AG04449 (cell line): ENCODE data around the gene PASK.

Experiments
- CTCF ChIA-PET: fragments of 350-600 bp; formaldehyde crosslinking; extraction: SDS; loops from one replicate; lab custom pipeline; 2021; ENCODE audit warnings: antibody characterized with exemption; lab: Yijun Ruan, JAX
- POLR2A ChIA-PET: fragments of 400-600, 350-600 bp; formaldehyde crosslinking; extraction: SDS; loops from one replicate; lab custom pipeline; 2020; ENCODE audit warnings: antibody characterized with exemption, inconsistent platforms; lab: Yijun Ruan, JAX
- DNase-seq: peaks from one replicate; pipeline ENCODE4 v3.0.0-alpha.2; 2010; ENCODE audit warnings: low read depth, low spot score
- H3K4me3 ChIP-seq: 2 replicates; pipeline ENCODE4 v1.5.1; 2011; ENCODE audit warnings: low read depth, mild to moderate bottlenecking, control low read depth, low read length
- TF ChIP-seq, protein P1 (sequence below): IDR thresholded peaks from one replicate; pipeline ENCODE4 v1.5.1; 2011; ENCODE audit warnings: mild to moderate bottlenecking, moderate library complexity, low read length, control low read depth, inconsistent platforms; ENCODE audit not compliant: insufficient read depth; ENCODE audit errors: missing control alignments

Gene PASK

GRCh38 chr2:241139531-241140444, 9.5 kb downstream of the PASK start:
- DNase-seq: no peak
- POLR2A ChIA-PET: no interaction called here
- TF ChIP-seq, protein P1, sequence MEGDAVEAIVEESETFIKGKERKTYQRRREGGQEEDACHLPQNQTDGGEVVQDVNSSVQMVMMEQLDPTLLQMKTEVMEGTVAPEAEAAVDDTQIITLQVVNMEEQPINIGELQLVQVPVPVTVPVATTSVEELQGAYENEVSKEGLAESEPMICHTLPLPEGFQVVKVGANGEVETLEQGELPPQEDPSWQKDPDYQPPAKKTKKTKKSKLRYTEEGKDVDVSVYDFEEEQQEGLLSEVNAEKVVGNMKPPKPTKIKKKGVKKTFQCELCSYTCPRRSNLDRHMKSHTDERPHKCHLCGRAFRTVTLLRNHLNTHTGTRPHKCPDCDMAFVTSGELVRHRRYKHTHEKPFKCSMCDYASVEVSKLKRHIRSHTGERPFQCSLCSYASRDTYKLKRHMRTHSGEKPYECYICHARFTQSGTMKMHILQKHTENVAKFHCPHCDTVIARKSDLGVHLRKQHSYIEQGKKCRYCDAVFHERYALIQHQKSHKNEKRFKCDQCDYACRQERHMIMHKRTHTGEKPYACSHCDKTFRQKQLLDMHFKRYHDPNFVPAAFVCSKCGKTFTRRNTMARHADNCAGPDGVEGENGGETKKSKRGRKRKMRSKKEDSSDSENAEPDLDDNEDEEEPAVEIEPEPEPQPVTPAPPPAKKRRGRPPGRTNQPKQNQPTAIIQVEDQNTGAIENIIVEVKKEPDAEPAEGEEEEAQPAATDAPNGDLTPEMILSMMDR: no peak
- CTCF ChIA-PET: interaction anchor here (1.2 kb wide), 1 partner anchor 61 kb away, joined by 3 read pairs; no protein-coding TSS in a partner anchor
- H3K4me3 ChIP-seq: no peak overlapping the region

GRCh38 chr2:241138471-241138870, 10.8 kb downstream of the PASK start:
- no peak for DNase-seq
- no peak overlapping the region for H3K4me3 ChIP-seq
- POLR2A ChIA-PET: no interaction called here
- TF ChIP-seq, protein P1: no peak
- CTCF ChIA-PET: no interaction called here

DNA sequence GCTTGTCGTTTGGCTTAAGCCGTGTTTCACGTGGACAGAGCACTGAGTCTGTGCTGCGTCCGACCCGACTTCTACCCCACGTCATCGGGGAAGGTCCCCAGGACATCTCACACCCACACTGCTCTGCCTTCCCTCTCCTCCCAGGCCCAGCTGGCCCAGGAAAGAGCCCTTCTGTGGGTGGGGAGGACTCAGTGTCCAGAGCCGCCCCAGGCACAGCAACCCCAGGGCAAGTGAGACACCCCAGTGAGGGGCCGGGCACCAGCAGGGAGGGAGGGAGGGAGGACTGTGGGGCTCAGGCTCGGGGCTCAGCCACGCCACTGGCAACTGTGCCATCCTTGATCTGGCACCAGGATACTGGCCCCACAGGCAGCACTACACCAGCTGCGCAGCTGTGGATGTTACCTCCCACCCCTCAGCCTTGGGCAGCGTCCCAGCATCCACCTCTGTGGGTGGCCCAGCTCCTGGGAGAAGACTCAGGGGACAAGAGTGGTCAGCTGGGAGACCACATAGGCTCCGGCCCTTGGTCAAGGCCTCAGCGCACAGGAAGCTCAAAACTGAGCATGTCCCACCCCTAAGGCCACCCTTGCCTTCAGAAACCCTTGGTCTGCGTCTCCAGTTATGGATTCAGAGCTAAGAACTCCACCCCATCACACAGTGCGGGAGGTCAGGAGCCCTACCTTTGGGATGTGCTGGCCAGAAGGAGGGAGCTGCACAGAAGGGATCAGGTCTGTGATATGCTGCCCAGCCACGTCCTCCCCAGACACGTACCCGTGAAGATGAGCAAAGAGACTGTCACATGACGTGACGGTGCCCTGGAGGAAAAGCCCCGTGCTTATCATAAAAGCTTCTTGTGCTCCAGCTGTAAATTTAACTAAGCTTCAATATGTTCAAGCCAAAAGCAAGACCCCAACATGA, 11.7 kb downstream of the PASK start:
- TF ChIP-seq, protein P1: no peak
- ChIA-PET POLR2A (no interaction called here), CTCF (interaction anchor here (0.9 kb wide), 1 partner anchor 11 kb away, joined by 3 read pairs; no protein-coding TSS in a partner anchor)
- no peak for DNase-seq
- H3K4me3 ChIP-seq: no peak overlapping the region

DNA sequence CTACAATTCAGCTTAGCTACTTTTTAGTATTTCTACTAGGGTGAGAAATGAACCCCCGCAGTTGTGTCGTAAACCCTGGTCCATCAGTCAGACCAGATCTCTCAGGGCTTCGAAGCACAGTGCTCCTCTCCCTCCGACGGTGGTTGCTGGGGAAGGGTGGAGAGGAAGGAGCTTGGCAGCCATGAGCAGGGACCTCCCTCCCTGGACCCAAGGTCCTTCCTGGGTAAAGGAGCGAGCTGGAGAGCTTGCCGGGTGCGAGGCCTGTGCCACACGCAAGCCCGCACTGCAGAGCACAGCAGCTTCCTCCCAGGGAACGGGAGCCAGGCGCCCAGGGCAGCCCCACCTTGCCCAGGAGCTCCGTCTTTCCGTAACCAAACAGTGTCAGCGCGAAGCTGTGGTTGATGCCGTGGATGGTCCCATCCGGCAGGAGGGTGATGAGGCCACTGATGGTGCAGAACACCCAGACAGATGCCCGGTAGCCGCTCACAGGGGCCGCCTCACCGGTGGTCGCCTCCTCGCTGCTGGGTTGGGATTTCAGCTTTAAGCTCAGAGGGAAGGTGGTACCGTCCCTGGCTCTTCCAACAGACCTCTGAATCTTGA, 12.5 kb downstream of the PASK start:
- CTCF ChIA-PET: no interaction called here
- DNase-seq: no peak
- no peak overlapping the region for H3K4me3 ChIP-seq
- TF ChIP-seq, protein P1: no peak
- POLR2A ChIA-PET: no interaction called here

DNA sequence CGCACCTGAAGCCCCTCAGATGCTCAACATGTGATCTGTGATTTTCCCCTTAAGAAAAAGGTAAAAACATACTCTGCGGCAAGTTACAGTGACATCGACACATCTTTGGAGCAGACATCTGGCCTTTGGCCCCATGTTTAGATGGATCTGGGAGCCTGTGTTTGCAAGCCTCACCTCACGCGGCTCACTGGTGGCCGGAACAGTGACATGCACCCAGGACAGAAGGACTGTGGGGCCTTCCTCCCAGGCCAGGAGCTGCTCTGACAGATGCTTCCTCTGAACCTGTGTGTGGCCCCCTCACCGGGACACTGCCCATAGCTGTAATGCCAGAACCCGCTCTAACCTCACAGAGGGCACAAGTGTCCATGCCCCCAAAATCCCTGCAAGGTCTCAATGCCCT, 13.1 kb downstream of the PASK start:
- ChIA-PET POLR2A (no interaction called here), CTCF (no interaction called here)
- TF ChIP-seq, protein P1: no peak
- no peak for DNase-seq
- H3K4me3 ChIP-seq: no peak overlapping the region
